ENCODE measurements around the gene TCF7L1.

DNA sequence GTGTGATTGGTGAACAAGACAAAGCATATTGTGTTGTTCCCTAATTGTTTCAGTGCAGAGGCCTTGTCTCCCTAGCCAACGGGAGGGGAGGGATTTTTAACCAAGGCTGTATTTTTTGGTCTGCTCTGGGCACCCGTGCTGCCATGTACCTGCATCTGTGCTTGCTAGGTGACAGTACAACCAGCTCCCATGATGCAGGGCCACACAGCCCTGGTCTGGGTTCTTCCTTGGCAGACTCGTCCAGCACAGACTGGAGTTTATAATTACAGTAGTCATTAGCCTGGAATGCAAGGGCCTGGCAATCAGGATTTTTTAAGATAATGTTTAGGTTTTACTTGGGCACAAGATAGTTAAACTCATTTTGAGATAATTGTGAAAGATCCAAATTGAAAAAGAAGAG, 36.4 kb downstream of the TCF7L1 start:
- TF ChIP-seq, protein P1, sequence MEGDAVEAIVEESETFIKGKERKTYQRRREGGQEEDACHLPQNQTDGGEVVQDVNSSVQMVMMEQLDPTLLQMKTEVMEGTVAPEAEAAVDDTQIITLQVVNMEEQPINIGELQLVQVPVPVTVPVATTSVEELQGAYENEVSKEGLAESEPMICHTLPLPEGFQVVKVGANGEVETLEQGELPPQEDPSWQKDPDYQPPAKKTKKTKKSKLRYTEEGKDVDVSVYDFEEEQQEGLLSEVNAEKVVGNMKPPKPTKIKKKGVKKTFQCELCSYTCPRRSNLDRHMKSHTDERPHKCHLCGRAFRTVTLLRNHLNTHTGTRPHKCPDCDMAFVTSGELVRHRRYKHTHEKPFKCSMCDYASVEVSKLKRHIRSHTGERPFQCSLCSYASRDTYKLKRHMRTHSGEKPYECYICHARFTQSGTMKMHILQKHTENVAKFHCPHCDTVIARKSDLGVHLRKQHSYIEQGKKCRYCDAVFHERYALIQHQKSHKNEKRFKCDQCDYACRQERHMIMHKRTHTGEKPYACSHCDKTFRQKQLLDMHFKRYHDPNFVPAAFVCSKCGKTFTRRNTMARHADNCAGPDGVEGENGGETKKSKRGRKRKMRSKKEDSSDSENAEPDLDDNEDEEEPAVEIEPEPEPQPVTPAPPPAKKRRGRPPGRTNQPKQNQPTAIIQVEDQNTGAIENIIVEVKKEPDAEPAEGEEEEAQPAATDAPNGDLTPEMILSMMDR (IDR thresholded peaks at IDR 0.05): no peak
- no peak for TF ChIP-seq POLR2AphosphoS5 (IDR thresholded peaks at IDR 0.05)
- no peak for TF ChIP-seq POLR2A (IDR thresholded peaks at IDR 0.05; ENCODE audit: low read depth)
- no peak for TF ChIP-seq EP300 (IDR thresholded peaks at IDR 0.05)

Measured in esophagus muscularis mucosa (tissue), 4 donors.